ENCODE data around the gene SIL1.

SIL1 gene

DNA sequence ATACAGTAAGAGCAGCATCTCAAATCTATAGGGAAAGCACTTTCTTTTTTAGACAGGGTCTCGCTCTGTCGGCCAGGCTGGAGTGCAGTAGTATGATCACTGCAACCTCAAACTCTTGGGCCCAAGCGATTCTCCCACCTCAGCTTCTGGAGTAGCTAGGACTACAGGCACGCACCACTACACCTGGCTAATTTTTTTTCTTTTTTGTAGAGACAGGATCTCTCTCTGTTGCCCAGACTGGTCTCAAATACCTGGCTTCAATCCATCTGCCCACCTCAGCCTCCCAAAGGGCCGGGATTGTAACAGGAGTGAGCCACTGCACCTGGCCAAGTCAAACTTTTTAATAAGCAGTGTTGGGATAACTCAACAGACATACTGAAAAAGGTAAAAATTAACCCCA, 107.6 kb downstream of the SIL1 start:
- no peak overlapping the region for H3K9ac ChIP-seq (ENCODE audit: low read length)
- no peaks in the 10 kb centered on the region for H3K9me2 ChIP-seq (ENCODE audit: low read depth, low read length)
- no peak overlapping the region for H3K27ac ChIP-seq (ENCODE audit: low read depth, low read length, poor library complexity, severe bottlenecking)
- no peak overlapping the region for H3K4me2 ChIP-seq (ENCODE audit: low read length)
- H3K4me1 ChIP-seq (ENCODE audit: insufficient read depth, low read length, severe bottlenecking): peaks cover 13% of the 10 kb centered on the region
- H3K36me3 ChIP-seq (ENCODE audit: insufficient read depth, low read length): peaks cover 1% of the 10 kb centered on the region; the same call in 1 of the 2 replicates
- no peaks in the 10 kb centered on the region for H3K27me3 ChIP-seq (ENCODE audit: insufficient read depth, low read length)
- H2AFZ ChIP-seq (ENCODE audit: low read length): no peak overlapping the region
- no peak for TF ChIP-seq EZH2 (IDR thresholded peaks at IDR 0.05; ENCODE audit: borderline replicate concordance, low read length)
- H3K9me3 ChIP-seq (ENCODE audit: low read length): no peaks in the 10 kb centered on the region
- no peaks in the 10 kb centered on the region for H4K20me1 ChIP-seq (ENCODE audit: insufficient read depth, low read length)
- no peaks in the 10 kb centered on the region for H3K79me2 ChIP-seq (ENCODE audit: insufficient read depth, low read length)
- H3F3A ChIP-seq (ENCODE audit: insufficient read depth, low read length): no peaks in the 10 kb centered on the region
- H3K4me3 ChIP-seq (ENCODE audit: low read depth, low read length, poor library complexity, severe bottlenecking): no peak overlapping the region

DNA sequence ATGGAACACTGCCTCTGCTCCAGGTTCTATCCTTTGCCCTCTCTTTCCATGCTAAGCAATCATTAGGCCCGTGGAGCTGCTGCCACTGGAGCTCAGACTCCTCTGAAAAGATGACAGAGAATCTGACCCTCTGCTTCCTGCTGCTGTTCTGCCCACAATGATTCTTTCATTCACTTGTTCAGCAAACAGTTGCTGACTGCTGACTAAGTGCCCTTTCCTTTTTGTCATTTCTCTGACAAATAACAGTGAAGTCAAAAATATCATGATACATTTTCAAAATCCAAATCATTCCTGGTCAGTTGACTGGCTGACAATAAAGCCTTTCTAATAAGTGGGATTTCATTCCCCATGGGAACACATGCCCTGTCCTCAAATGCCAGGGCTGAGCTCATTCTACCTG, 110.1 kb downstream of the SIL1 start:
- Histone ChIP-seq H3K9me3 (ENCODE audit: low read length) (no peaks in the 10 kb centered on the region), H3F3A (ENCODE audit: insufficient read depth, low read length) (no peaks in the 10 kb centered on the region), H3K27me3 (ENCODE audit: insufficient read depth, low read length) (no peaks in the 10 kb centered on the region), H2AFZ (ENCODE audit: low read length) (no peak overlapping the region), H3K36me3 (ENCODE audit: insufficient read depth, low read length) (peaks cover 6% of the 10 kb centered on the region; the same call in 1 of the 2 replicates), H3K79me2 (ENCODE audit: insufficient read depth, low read length) (no peaks in the 10 kb centered on the region), H4K20me1 (ENCODE audit: insufficient read depth, low read length) (no peaks in the 10 kb centered on the region), H3K4me1 (ENCODE audit: insufficient read depth, low read length, severe bottlenecking) (no peaks in the 10 kb centered on the region), H3K4me3 (ENCODE audit: low read depth, low read length, poor library complexity, severe bottlenecking) (no peak overlapping the region), H3K9me2 (ENCODE audit: low read depth, low read length) (no peaks in the 10 kb centered on the region), H3K9ac (ENCODE audit: low read length) (no peak overlapping the region), H3K27ac (ENCODE audit: low read depth, low read length, poor library complexity, severe bottlenecking) (no peak overlapping the region), H3K4me2 (ENCODE audit: low read length) (no peak overlapping the region)
- TF ChIP-seq, protein P1, sequence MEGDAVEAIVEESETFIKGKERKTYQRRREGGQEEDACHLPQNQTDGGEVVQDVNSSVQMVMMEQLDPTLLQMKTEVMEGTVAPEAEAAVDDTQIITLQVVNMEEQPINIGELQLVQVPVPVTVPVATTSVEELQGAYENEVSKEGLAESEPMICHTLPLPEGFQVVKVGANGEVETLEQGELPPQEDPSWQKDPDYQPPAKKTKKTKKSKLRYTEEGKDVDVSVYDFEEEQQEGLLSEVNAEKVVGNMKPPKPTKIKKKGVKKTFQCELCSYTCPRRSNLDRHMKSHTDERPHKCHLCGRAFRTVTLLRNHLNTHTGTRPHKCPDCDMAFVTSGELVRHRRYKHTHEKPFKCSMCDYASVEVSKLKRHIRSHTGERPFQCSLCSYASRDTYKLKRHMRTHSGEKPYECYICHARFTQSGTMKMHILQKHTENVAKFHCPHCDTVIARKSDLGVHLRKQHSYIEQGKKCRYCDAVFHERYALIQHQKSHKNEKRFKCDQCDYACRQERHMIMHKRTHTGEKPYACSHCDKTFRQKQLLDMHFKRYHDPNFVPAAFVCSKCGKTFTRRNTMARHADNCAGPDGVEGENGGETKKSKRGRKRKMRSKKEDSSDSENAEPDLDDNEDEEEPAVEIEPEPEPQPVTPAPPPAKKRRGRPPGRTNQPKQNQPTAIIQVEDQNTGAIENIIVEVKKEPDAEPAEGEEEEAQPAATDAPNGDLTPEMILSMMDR (IDR thresholded peaks at IDR 0.05; ENCODE audit: low read length): no peak
- TF ChIP-seq EZH2 (IDR thresholded peaks at IDR 0.05; ENCODE audit: borderline replicate concordance, low read length): no peak

DNA sequence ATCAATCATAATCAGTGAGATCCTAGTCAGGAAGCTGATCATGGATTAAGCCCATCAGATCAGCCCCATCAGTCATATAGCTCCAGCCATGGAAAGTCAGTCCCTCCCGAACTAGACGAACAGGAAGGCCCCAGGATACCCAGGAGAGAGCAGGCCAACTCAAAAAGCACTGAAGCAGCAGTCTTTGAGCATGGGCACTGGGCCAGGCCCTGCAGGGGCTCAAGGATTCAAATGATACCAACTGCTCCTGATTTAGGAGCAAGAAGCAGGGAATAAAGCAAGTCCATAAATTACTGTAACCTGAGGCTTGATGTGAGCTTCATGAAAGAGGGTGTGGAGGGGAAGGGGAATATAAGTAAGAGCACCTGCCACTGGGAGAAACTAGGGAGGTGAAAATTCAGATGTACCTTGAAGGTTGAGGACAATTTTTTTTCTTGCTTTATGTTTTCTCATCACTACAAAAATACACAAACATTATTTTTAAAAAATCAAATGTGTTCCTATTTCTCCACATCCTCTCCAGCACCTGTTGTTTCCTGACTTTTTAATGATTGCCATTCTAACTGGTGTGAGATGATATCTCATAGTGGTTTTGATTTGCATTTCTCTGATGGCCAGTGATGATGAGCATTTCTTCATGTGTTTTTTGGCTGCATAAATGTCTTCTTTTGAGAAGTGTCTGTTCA, 115.2 kb downstream of the SIL1 start:
- no peak overlapping the region for H3K9ac ChIP-seq (ENCODE audit: low read length)
- no peaks in the 10 kb centered on the region for H3K27me3 ChIP-seq (ENCODE audit: insufficient read depth, low read length)
- H3K4me2 ChIP-seq (ENCODE audit: low read length): no peak overlapping the region
- H3K36me3 ChIP-seq (ENCODE audit: insufficient read depth, low read length): peaks cover 6% of the 10 kb centered on the region; the same call in 1 of the 2 replicates
- no peak overlapping the region for H3K4me3 ChIP-seq (ENCODE audit: low read depth, low read length, poor library complexity, severe bottlenecking)
- no peaks in the 10 kb centered on the region for H3K9me3 ChIP-seq (ENCODE audit: low read length)
- H3F3A ChIP-seq (ENCODE audit: insufficient read depth, low read length): no peaks in the 10 kb centered on the region
- no peak overlapping the region for H3K27ac ChIP-seq (ENCODE audit: low read depth, low read length, poor library complexity, severe bottlenecking)
- TF ChIP-seq, protein P1 (IDR thresholded peaks at IDR 0.05; ENCODE audit: low read length): no peak
- TF ChIP-seq EZH2 (IDR thresholded peaks at IDR 0.05; ENCODE audit: borderline replicate concordance, low read length): no peak
- no peaks in the 10 kb centered on the region for H3K4me1 ChIP-seq (ENCODE audit: insufficient read depth, low read length, severe bottlenecking)
- H4K20me1 ChIP-seq (ENCODE audit: insufficient read depth, low read length): no peaks in the 10 kb centered on the region
- H3K9me2 ChIP-seq (ENCODE audit: low read depth, low read length): no peaks in the 10 kb centered on the region
- no peaks in the 10 kb centered on the region for H3K79me2 ChIP-seq (ENCODE audit: insufficient read depth, low read length)
- no peak overlapping the region for H2AFZ ChIP-seq (ENCODE audit: low read length)

All from OCI-LY1 (cell line).